Hypothalamus (tissue), 51 donors: ENCODE measurements around the gene SLC31A1.
"Not testable (repeated sequence)": the region's sequence is repeated elsewhere in the genome, so short reads cannot be mapped to it uniquely, and the experiment has no call there.

Experiments
- DNase-seq, 51 donors: peaks; one replicate each; lab custom pipeline; 2025; lab: John Stamatoyannopoulos, UW

Gene SLC31A1

DNA sequence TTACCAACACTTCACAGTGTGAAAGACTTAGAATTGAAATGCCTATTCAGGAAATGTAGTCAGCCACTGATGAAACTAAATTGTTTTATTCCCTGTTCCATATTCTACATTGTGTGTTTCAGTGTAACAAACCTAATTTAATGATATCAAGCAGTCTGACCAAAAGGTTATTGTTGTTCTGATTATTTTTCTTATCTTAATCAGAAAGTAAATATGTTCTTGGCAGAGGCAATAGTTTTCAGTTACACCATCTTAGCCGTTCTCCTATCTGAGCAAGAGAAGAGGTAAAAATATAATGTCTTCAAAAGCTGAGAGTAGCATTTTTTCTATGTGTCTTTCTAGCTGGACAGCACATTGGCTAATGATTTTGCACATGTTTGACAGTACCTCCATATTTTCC, 36.9 kb downstream of the SLC31A1 start:
- no peak for DNase-seq

- no peak for DNase-seq
Measured at GRCh38 chr9:113261917-113262671, 40.8 kb downstream of the SLC31A1 start.

- DNase-seq, result no peak
Measured at GRCh38 chr9:113266174-113266573, 44.8 kb downstream of the SLC31A1 start.

- no peak for DNase-seq
Measured at GRCh38 chr9:113267911-113268566, 46.7 kb downstream of the SLC31A1 start.

DNA sequence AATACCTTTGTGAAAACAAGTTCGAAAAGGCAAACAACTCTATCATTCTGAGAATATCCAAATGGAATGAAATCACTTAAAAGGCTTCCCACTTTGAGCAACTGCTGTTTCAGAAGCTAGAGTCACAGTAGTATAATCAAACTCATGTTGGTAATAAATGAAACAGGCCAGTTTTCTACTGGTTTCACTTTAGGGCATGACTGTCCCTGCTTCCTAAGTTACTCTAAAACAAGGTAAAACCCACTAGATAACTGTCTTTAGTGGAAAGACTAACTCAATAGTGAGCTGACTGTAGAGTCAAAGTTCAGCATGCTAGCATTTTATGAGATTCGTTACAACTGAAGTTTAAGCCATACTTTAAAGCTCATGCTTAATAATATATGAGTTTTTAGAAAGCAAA, 48.0 kb downstream of the SLC31A1 start:
- no peak for DNase-seq

- DNase-seq, result no peak
Measured at GRCh38 chr9:113269871-113270270, 48.5 kb downstream of the SLC31A1 start.

- DNase-seq, result peak in 4 of 51 donors; percentile 12 to 66 (median 36)
Measured at GRCh38 chr9:113274474-113275156, 53.3 kb downstream of the SLC31A1 start.

GRCh38 chr9:113275157-113276131, 54.1 kb downstream of the SLC31A1 start, which contains the start of the genes CDC26 and PRPF4:
CDC26 (minus strand) TSS chr9:113275572; CDS start chr9:113272507, 3,065 bp downstream.
PRPF4 (plus strand) TSS chr9:113275658; CDS start chr9:113275744, 86 bp downstream.
- peak; percentile 80 to 99 (median 95) for DNase-seq

DNA sequence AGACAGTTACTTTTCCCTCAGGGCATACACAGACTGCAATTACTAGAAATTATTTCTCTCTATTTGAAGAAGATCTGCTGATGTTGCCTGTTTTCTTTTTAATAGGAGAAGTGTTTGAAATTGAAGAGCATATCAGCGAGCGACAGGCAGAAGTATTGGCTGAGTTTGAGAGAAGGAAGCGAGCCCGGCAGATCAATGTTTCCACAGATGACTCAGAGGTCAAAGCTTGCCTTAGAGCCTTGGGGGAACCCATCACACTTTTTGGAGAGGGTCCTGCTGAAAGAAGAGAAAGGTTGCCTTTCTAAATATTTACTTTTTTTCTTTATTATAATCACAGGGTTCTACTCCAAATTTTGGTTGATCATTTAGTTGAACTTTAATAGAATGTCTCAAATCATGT, 57.5 kb downstream of the SLC31A1 start:
- DNase-seq, result no peak

DNA sequence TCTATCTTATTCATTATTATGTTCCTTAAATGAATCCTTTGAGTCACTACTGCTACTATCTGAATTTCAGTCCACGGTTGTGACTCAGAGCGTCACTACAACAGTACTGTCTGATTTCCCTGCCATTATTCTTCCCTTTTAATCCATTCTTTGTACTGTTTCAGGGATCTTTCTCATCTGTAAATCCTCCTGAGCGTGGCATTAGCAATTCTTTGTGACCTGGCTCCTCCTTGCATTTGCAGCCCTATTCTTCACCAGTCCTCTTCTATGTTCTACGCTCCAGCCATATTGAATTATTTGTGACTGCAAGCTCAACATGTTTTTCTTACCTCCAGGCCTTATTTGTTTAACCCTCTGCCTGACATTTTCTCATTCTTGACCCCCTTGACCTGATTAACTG, 60.0 kb downstream of the SLC31A1 start:
- no peak for DNase-seq

GRCh38 chr9:113289091-113289490, 67.7 kb downstream of the SLC31A1 start:
- DNase-seq, result no peak

DNA sequence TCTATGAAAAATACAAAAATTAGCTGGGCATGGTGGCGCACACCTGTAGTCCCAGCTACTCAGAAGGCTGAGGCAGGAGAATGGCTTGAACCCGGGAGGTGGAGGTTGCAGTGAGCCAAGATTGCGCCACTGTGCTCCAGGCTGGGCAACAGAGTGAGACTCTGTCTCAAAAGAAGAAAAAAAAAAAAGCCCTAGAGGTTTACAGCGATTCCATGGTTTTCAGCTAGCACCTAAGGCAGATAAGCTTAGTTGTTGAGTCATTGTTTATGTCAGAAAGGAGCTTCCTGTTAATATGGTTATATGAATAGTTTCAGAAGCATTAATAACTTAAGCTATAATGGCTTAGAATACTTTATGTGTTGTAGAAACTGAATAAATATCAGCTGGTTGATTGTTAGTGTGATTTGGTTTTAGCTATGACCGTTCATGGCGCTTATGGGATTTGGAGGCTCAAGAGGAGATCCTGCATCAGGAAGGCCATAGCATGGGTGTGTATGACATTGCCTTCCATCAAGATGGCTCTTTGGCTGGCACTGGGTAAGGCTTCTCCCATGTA, 68.8 kb downstream of the SLC31A1 start:
- DNase-seq, result no peak

DNA sequence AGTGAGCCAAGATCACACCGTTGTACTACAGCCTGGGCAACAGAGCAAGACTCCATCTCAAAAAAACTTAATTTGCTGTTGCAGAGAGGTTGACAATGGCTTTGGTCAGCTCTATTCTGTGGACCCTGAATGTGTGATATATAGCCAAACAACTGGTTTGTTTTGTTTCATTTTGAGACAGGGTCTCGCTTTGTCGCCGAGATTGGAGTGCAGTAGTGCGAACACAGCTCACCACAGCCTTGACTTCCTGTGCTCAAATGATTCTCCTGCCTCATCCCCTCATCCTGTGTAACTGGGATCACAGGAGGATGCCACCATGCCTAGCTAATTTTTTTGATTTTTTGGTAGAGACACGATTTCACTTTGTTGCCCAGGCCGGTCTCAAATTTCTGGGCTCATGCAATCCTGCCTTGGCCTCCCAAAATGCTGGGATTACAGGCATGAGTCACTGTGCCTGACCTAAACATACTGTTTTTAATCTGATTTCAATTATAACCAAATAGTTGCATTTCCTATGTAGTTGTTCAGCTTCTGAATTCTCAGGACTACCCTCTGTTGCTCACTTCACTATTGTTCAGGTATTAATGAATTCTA, 72.0 kb downstream of the SLC31A1 start:
- DNase-seq, result no peak

GRCh38 chr9:113296247-113296646, 74.9 kb downstream of the SLC31A1 start:
- DNase-seq, result not testable (repeated sequence)

- no peak for DNase-seq
Measured at GRCh38 chr9:113296796-113297558, 75.6 kb downstream of the SLC31A1 start.

GRCh38 chr9:113298311-113298710, 77.0 kb downstream of the SLC31A1 start:
- DNase-seq, result no peak

- DNase-seq, result no peak
Measured at GRCh38 chr9:113298924-113299770, 77.8 kb downstream of the SLC31A1 start.

DNA sequence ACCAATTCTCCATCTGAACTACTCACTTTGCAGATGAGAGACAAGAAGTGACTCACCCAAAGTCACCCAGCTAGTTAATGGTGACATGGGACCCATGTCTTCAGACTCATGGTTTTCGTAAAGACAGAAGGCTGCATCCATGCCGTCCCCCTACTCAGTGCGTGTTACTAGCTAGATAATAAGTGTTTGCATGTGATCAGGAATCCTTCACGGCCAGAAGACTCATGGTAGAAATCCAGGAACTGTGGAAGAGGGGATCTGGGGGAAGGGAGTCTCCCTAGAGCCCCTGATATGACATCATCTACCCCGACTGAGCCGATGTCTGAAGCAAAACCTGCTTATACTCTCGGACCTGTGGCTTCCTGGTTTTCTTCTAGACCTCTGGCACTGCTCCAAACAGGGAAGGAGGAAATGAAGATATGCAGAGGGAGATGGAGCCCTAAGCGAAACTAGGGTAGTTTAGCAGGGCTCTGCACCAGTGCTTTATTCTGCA, 78.5 kb downstream of the SLC31A1 start:
- no peak for DNase-seq
